HG03039 (cell line): ENCODE results near the gene RNF169.

Source experiments
- ATAC-seq: cut with Tn5 transposase; IDR thresholded peaks from one replicate; pipeline ENCODE4 v1.9.1; 2021; ENCODE audit warnings: mild to moderate bottlenecking, moderate library complexity; ENCODE audit not compliant: unreplicated experiment

The RNF169 gene

GRCh38 chr11:74748211-74749126 is at the start of gene RNF169:
RNF169 (plus strand) TSS chr11:74748849; CDS start chr11:74748881, 32 bp downstream.
- peak; percentile 97 for ATAC-seq

- ATAC-seq: no peak
Measured at GRCh38 chr11:74699615-74700396, 48.8 kb upstream of the RNF169 start.

DNA sequence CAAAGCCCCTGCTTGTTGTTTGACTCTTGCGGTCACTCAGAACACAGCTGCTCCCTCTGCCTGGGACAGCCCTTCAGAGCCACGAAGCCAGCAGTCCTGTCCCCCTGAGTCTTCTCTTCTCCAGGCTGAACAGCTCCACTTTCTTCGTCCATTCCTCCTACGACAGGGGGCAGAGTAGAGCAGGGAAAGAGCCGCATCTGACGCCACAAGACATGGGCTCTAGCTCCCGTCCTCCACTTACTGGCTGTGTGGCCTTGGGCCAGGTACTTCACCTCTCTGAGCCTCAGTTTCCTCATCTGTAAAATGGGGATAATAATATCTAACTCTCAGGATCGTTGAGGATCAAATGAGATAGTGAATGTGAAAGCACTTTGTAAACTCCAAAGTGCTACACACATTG is 47.3 kb upstream of the RNF169 start:
- no peak for ATAC-seq

DNA sequence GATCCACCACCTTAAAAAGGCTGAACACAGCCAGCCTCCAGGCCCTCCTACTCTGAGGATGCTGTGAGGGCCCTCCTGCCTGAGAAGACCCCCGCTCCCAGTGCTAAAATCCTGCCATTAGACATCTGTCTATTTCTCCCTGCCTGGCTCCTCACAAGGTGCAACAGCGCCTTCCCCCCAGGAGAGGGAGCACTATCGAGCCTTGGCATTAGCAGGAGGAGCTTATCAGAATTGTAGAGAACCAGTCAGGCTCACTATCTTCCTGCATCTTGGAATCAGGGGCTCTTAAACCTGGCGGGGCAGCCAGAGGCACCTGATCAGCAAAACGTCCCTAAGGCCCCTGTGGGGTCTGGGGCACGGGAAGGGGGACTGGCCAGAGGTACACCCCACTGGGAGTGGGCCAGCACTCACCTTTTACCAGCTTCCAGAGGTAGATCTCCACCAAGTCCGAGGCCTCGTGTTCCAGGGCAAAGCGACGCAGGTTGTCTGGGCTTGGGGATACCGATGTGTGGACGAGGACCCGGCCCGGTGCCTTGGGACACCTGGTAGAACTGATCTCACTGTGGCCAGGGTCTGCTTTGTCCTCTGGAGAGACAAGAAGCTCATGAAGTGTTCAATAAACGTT is 46.2 kb upstream of the RNF169 start:
- ATAC-seq: no peak

DNA sequence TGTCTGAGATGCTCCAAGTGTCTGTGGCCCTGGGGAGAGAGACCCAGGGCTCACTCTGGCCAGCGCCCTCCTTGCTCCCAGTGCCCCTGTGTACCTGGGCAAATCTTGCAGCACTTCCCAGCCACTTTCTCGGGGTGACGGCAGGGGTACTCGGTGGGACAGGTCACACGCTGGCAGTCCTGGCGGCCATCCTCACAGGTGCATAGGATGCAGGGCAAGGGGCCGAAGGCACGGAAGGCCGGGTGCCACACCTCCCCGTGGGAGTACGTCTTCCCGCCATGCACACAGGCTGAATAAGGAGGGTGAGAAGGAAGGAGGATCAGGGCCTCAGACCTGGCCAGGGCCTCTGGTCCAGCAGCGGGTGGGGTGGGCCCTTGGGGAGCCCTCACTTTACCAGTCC is 45.4 kb upstream of the RNF169 start:
- no peak for ATAC-seq

GRCh38 chr11:74707182-74707581 is 41.5 kb upstream of the RNF169 start:
- ATAC-seq: no peak

DNA sequence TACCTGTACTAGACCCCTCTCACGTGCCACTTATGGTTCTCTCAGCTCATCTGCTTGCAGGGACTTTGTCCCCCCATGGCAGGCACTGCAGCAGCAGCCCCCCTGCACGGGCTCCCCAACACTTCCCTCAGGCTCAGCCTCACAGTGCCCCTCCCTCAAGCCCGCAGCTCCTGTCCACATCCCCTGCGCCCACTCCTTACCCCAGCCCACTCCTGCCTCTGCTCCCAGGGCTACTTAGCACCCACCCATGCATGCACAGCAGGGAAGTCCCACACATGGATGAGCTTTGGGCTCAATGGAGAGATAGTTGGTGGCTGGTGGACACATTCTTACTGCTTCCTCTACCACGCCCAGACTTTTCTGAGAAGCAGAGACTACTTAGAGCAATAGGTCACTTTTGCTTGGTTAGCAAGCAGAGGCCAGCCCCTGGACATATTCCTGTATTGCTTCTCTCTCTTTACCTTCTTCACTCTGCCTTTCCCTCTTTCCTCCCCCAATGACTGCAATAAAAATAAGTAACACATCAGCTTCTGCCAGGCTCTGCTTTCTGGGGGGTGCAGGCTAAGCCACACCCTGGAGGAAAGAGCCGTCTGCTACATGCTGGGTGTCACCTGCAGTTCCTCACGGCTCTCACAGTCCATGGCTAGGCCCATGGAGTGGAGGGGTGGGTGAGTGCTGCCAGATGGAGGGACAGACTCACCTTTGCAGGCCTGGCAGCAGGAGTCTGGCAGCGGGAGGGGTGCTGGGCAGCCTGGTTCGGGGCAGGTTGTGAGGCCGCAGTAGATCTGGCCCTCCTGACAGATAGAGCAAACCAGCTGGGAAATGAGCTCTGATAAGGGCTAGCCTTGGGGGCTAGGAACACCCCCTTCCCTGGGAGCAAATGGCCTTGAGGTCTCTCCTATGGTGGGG is 40.8 kb upstream of the RNF169 start:
- no peak for ATAC-seq

DNA sequence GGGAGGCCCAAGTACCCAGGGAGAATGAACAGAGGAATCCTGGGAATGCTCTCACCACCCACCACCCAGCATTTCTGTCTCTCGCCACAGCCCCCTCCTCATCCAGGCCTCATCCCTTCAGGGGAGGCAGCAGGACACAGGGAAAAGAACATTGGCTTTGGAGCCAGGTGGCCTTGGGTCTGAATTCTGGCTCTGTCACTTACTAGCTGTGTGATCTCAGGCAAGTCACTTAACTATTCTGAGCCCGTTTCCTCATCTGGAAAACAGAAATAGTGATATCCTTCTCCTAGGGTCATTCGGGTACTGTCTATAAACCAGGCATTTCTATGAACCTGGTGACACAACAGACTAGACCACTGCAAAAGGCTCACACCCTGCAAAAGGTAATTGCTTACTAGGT is 39.5 kb upstream of the RNF169 start:
- no peak for ATAC-seq

GRCh38 chr11:74710281-74710938 is 38.2 kb upstream of the RNF169 start:
- no peak for ATAC-seq

DNA sequence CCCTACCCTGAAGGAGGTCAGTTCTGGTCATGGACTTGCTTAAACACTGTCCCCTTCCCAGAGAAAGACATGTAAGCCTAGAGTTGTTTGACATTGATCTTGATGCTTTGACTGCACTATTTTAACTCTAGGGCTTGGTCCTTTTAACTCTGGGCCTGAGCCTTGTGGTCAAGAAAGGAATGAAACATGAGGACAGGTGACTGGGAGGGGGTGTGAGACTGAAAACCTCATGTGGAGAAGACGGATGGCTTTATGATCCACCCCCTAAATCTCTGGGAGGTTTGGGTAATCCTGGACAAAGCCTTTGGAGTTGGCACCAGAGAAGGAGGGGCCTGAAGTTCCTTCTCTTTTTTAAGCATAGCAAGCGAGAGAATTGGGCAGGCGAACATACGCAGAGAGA is 35.0 kb upstream of the RNF169 start:
- no peak for ATAC-seq

GRCh38 chr11:74714904-74715303 is 33.7 kb upstream of the RNF169 start:
- no peak for ATAC-seq

DNA sequence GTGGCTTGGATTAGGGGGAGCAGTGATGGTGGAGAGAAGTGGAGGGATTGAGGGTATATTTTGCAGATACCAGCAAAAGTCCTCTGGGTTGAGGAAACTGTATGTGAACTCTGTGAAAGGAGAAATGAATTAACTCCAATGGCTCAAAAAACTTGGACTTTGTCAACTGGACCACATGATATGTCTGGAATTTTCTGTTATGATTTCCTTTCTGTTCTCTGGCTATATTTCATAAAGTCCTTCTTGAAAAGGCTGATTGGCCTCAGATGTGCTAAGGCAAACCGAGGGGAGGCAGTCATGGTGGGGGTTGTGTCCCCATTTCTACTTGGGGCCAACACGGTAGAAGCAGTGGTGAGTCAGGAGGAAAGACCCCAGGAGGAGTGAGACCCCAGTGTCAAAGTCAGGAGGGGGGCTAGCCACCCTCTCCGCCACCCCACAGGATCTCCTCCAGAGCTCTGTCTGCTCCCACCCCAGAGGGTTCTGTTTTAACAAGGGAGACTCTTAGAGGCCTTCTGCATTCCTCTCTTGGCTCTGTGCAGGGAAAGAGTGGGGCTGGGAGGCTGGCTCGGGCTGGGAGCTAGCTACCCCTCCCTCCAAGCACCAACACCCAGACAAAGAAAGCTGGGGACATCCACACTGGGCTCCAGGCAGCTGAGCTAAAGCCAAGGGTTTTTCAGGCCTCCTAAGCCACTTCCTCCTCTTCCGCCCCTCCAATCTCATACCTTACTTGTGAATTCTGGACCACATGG is 31.3 kb upstream of the RNF169 start:
- ATAC-seq: no peak

DNA sequence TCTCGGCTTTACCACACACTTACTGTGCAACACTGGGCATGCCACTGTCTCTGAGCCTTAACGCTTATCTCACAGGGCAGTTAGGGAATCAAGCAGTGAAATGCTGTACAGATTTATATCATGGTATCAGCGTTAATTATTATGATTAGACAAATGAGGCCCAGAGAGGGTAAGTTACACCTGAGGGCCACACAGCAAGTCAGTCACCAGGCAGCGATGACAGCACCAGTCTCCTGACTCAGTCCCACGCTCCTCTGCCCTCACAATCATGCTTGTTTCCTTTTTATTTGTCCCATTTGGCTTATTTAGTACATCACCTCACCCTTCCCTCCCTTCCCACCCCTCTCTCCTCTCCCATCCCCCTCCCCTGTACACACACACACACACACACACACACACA is 29.6 kb upstream of the RNF169 start:
- ATAC-seq: no peak

DNA sequence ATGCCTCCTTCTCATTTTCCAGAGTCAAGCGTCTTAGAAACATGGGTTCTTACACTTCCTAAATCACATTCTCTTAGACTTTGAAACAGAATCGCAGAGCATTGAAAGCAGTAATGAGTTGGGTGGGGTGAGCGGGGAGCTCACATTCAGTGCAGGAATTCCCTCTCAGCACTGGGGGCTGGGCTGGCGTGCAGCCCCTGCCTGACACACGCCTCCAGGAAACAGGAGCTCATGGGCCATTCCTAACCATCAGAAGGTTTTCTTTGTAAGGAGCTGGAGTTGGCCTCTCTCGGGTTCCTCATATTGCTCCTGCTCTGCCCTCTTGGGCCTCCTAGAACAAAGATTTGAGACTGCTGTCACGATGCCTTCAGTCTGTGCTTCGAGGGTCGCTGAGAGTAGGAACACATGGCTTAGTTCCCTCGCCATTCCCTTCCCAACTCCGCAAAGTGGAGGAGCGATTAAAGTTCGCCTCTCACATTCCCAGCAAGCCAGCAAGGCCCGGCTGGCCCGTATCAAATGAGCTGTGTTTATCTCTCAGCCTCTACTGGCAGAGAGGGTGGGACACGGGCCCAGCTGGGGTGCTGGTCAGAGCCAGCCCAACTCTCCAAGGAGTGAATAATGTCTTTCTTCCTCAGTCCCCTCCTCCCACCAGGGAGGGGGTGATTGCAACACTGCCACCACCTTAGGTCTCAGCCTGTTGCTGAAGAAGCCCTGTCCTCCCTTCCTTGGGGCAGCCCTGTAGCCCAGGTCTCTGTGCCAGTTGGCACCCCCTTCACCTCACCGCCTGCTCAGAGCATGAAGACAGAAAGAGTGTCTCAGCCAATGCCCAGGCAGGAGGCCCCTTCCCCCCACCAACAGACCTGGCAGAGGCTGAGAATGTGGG is 27.8 kb upstream of the RNF169 start:
- ATAC-seq: no peak

DNA sequence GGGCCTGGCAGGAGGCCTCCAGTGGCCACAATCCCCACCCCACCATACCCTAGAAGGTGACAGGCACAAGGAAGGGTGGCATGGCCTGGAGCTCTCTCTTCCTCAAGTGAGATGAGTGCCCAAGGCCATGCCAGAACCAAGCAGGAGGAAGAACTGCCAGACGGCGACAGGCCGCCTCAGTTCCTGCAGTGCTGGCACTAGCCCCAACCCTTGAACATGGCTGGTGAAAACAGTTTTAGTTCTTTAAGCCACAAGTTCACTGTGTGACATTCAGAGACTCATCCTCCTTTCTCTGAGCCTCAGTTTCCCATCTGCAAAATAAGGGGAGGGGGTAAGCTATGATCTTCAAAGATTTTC is 27.2 kb upstream of the RNF169 start:
- ATAC-seq: no peak

DNA sequence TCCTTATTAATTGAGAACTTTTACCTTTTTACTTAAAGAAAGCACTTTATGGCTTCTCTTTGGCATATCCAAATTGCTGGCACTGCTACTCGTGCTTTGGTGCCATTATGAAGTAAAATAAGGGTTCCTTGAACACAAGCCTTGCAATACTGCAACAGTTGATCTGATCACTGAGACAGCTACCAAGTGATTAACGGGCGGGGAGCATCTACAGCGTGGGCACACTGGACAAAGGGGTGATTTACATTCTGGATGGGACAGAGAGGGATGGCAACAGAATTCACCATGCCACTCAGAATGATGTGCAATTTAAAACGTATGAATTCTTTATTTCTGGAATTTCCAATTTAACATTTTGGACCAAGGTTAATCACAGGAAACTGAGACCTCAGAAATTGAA is 25.1 kb upstream of the RNF169 start:
- no peak for ATAC-seq

DNA sequence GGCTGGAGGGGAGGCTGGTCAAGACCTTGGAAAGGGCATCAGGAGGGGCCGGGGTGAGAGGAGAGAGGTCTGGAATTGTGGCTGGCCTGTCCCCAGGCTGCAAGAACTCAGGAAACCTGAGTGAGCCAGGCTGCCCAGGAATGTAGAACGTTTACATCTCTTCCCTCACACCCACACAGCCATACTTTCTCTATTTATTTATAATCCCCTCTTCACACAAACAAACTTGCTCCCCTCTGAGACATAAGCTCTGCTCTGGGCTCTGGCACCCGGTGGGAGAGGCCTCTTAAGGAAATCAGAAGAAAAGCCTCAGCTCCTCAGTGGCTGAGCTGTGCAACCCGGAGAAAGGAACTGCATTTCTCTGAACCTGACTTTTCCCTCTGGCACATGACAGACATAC is 22.9 kb upstream of the RNF169 start:
- no peak for ATAC-seq

GRCh38 chr11:74726547-74727182 is 22.0 kb upstream of the RNF169 start:
- peak; percentile 91 for ATAC-seq
